A673 (cell line): ENCODE data around the gene STX7. TPM values are rescaled to one million over a fixed set of nuclear protein-coding genes. Genes with fewer than 3 reads are reported as not detected.

Source experiments
- BruUV-seq: library from RNA; stranded (reverse); fragments of 400-500 nt; replicated peaks from 2 replicates; lab custom pipeline; 2021; lab: Mats Ljungman, UMichigan
- CTCF ChIA-PET: fragments of 300-600 bp; sonication (Branson Sonifier 250); formaldehyde crosslinking; loops from one replicate; lab custom pipeline; 2022; ENCODE audit warnings: antibody characterized with exemption; lab: Charles Lee
- POLR2A ChIA-PET: fragments of 300-600 bp; sonication (Branson Sonifier 250); formaldehyde crosslinking; loops from one replicate; lab custom pipeline; 2022; ENCODE audit warnings: antibody characterized with exemption; ENCODE audit not compliant: low non-redundant PET; lab: Charles Lee
- DNase-seq: peaks from one replicate; pipeline ENCODE4 v3.0.0-alpha.2; 2015; ENCODE audit warnings: low spot score
- H3K27ac ChIP-seq: fragments of 200-600 bp; sonication (generic); 2 replicates; pipeline ENCODE4 v1.5.1; 2016; ENCODE audit warnings: mixed run types, low read depth, mild to moderate bottlenecking, mixed read lengths, antibody characterized with exemption, low read length; ENCODE audit not compliant: poor library complexity, severe bottlenecking
- H3K27me3 ChIP-seq: fragments of 200-600 bp; sonication (generic); replicated peaks from 2 replicates; pipeline ENCODE4 v1.6.1; 2017; ENCODE audit warnings: mixed run types, low read depth, mild to moderate bottlenecking, mixed read lengths, antibody characterized with exemption, low read length; ENCODE audit not compliant: insufficient read depth, poor library complexity
- H3K36me3 ChIP-seq: fragments of 200-600 bp; sonication (generic); 2 replicates; pipeline ENCODE4 v1.6.1; 2016; ENCODE audit warnings: mixed run types, mild to moderate bottlenecking, mixed read lengths, antibody characterized with exemption, low read length; ENCODE audit not compliant: insufficient read depth, poor library complexity, severe bottlenecking
- H3K4me1 ChIP-seq: fragments of 200-600 bp; sonication (generic); 2 replicates; pipeline ENCODE4 v1.6.1; 2017; ENCODE audit warnings: mixed run types, mild to moderate bottlenecking, mixed read lengths, antibody characterized with exemption, low read length; ENCODE audit not compliant: insufficient read depth, poor library complexity, severe bottlenecking
- H3K4me3 ChIP-seq: fragments of 200-600 bp; sonication (generic); 2 replicates; pipeline ENCODE4 v1.5.1; 2016; ENCODE audit warnings: low read depth, mixed run types, mild to moderate bottlenecking, mixed read lengths, low read length; ENCODE audit not compliant: poor library complexity, severe bottlenecking
- H3K9me3 ChIP-seq: fragments of 200-600 bp; sonication (generic); 2 replicates; pipeline ENCODE4 v1.6.1; 2016; ENCODE audit warnings: mixed run types, low read depth, mild to moderate bottlenecking, mixed read lengths, antibody characterized with exemption, low read length; ENCODE audit not compliant: poor library complexity, severe bottlenecking
- CTCF ChIP-seq: fragments of 300-800, 200-600 bp; sonication (generic); conservative IDR thresholded peaks from 2 replicates; pipeline ENCODE4 v1.5.1; 2017; ENCODE audit warnings: low read depth, mild to moderate bottlenecking, antibody characterized with exemption, low read length, moderate library complexity, mixed read lengths
- EZH2 ChIP-seq: fragments of 200-600 bp; sonication (generic); IDR thresholded peaks from 2 replicates; pipeline ENCODE4 v1.6.1; 2017; ENCODE audit warnings: borderline replicate concordance, low read depth, mild to moderate bottlenecking, mixed read lengths, antibody characterized with exemption, low read length; ENCODE audit not compliant: poor library complexity, severe bottlenecking
- intact Hi-C: fragments of 100-400 bp; cut with micrococcal nuclease; formaldehyde crosslinking; loops from one replicate; pipeline ENCODE4 v1.10.0; 2022; ENCODE audit not compliant: unreplicated experiment
- total RNA-seq: library from RNA; stranded (reverse); gene quantifications from 2 replicates; pipeline ENCODE4 v1.2.3, GENCODE V29; 2021

STX7 gene
- total RNA-seq, 1 experiment from 2014 or later: 19.5 TPM

GRCh38 chr6:132506461-132506860 lies 6.5 kb downstream of the STX7 start:
- Histone ChIP-seq H3K27me3 (no peaks in the 10 kb centered on the region), H3K9me3 (no peaks in the 10 kb centered on the region)
- POLR2A ChIA-PET: no interaction called here

DNA sequence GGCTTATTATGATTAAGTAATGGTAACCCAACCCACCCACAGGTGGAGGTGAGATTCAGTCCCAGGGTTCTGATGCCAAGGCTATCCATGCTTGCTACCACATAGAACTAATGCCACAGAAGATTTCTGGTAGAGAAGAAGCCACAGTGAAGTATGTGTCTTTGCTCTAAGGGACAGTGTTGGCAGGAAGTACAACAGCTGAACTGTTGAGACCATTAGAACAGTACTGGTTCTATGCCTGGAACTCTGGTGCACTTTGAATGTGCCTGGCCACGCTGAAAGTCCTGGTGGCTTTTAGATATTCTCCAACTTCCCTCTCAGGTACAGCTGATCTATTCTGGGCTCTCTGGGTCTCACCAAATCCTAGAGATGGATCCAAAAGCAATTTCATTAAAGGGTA lies 7.8 kb downstream of the STX7 start:
- Histone ChIP-seq H3K27me3 (no peaks in the 10 kb centered on the region), H3K4me3 (no peak overlapping the region), H3K36me3 (no peaks in the 10 kb centered on the region), H3K4me1 (no peaks in the 10 kb centered on the region), H3K27ac (no peak overlapping the region), H3K9me3 (no peaks in the 10 kb centered on the region)
- TF ChIP-seq CTCF (no peak), EZH2 (no peak)
- POLR2A ChIA-PET: no interaction called here
- intact Hi-C loops: no loop called here
- no peak for DNase-seq
- no TSS peak for BruUV-seq
- CTCF ChIA-PET: no interaction called here

More at GRCh38 chr6:132506461-132506860, 6.5 kb downstream of the STX7 start:
- CTCF ChIA-PET: no interaction called here
- intact Hi-C loops: no loop called here
- H3K4me3 ChIP-seq: no peak overlapping the region
- no peak overlapping the region for H3K27ac ChIP-seq
- H3K36me3 ChIP-seq: no peaks in the 10 kb centered on the region
- H3K4me1 ChIP-seq: no peaks in the 10 kb centered on the region
- BruUV-seq: no TSS peak
- TF ChIP-seq EZH2 (no peak), CTCF (no peak)
- DNase-seq: no peak

GRCh38 chr6:132504757-132505156 lies 8.2 kb downstream of the STX7 start:
- H3K4me1 ChIP-seq: no peaks in the 10 kb centered on the region
- no peak overlapping the region for H3K27ac ChIP-seq
- H3K9me3 ChIP-seq: no peaks in the 10 kb centered on the region
- no peaks in the 10 kb centered on the region for H3K27me3 ChIP-seq
- no TSS peak for BruUV-seq
- DNase-seq: no peak
- intact Hi-C loops: no loop called here
- TF ChIP-seq EZH2 (no peak), CTCF (no peak)
- ChIA-PET CTCF (no interaction called here), POLR2A (no interaction called here)
- H3K4me3 ChIP-seq: no peak overlapping the region
- H3K36me3 ChIP-seq: no peaks in the 10 kb centered on the region
